GM19463 (cell line): Measurements from ENCODE around the gene CSK.

ENCODE experiments used
- ATAC-seq: cut with Tn5 transposase; IDR thresholded peaks from one replicate; pipeline ENCODE4 v1.9.1; 2021; ENCODE audit warnings: mild to moderate bottlenecking, moderate library complexity; ENCODE audit not compliant: unreplicated experiment

The CSK gene

GRCh38 chr15:74840851-74841775 lies 59.2 kb downstream of the CSK start:
- no peak for ATAC-seq

- ATAC-seq, result no peak
Observed at GRCh38 chr15:74841891-74842373, 60.1 kb downstream of the CSK start.

GRCh38 chr15:74842581-74843444 lies 60.9 kb downstream of the CSK start, which contains the start of gene ULK3:
TSS of gene ULK3 (minus strand) at chr15:74843156. CDS start at chr15:74843105, 51 bp downstream.
- peak; percentile 88 for ATAC-seq

- ATAC-seq, result no peak
Observed at GRCh38 chr15:74843445-74843828, 61.6 kb downstream of the CSK start.

- no peak for ATAC-seq
Observed at GRCh38 chr15:74843891-74844299, 62.0 kb downstream of the CSK start.

- ATAC-seq, result no peak
Observed at GRCh38 chr15:74844319-74845207, 62.7 kb downstream of the CSK start.

- no peak for ATAC-seq
Observed at GRCh38 chr15:74845208-74845568, 63.3 kb downstream of the CSK start.

GRCh38 chr15:74845581-74845980 lies 63.7 kb downstream of the CSK start:
- no peak for ATAC-seq

- ATAC-seq, result no peak
Observed at GRCh38 chr15:74847432-74847831, 65.6 kb downstream of the CSK start.

GRCh38 chr15:74850393-74850792 lies 68.5 kb downstream of the CSK start:
- ATAC-seq, result no peak

GRCh38 chr15:74851960-74852359 lies 70.1 kb downstream of the CSK start:
- ATAC-seq, result no peak
